Lung microvascular endothelial cell (primary cell): Measurements from ENCODE around the gene RNMT. TPM values are rescaled to one million over a fixed set of nuclear protein-coding genes. Genes with fewer than 3 reads are reported as not detected.

Experiments
- DNase-seq, 2 donors: peaks; one replicate each; pipeline versions ENCODE4 v3.0.0 to v3.0.0-alpha.2; 2010; ENCODE audit warnings: low read depth in 2 of 2
- total RNA-seq: library from RNA; depleted of rRNA; stranded (reverse); fragments of >200 nt; gene quantifications from 2 replicates; pipeline ENCODE4 v1.2.1, GENCODE V29; 2014

Gene RNMT
- total RNA-seq, 1 donor from 2014 or later, result 16.7 TPM

GRCh38 chr18:13811993-13812392, 85.5 kb downstream of the RNMT start:
- peak in 1 of 2 donors; percentile 7 for DNase-seq

GRCh38 chr18:13813271-13813849, 86.9 kb downstream of the RNMT start:
- peak; percentile 65 to 72 for DNase-seq

Other genes starting within 250 kb of the RNMT start
- gene FAM210A, start 115 bp upstream of the RNMT start, total RNA-seq, result 8.5 and 16.3 TPM in 2 replicates
- gene MC5R, start 97.5 kb downstream of the RNMT start, total RNA-seq, result not detected in 2 replicates
- not detected in 2 replicates for gene MC2R, start 188.9 kb downstream of the RNMT start, total RNA-seq